ENCODE measurements around the gene KRTAP2-4.
"Not testable (repeated sequence)": the region's sequence is repeated elsewhere in the genome, so short reads cannot be mapped to it uniquely, and the experiment has no call there.

KRTAP2-4 gene, protein sequence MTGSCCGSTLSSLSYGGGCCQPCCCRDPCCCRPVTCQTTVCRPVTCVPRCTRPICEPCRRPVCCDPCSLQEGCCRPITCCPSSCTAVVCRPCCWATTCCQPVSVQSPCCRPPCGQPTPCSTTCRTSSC

DNA sequence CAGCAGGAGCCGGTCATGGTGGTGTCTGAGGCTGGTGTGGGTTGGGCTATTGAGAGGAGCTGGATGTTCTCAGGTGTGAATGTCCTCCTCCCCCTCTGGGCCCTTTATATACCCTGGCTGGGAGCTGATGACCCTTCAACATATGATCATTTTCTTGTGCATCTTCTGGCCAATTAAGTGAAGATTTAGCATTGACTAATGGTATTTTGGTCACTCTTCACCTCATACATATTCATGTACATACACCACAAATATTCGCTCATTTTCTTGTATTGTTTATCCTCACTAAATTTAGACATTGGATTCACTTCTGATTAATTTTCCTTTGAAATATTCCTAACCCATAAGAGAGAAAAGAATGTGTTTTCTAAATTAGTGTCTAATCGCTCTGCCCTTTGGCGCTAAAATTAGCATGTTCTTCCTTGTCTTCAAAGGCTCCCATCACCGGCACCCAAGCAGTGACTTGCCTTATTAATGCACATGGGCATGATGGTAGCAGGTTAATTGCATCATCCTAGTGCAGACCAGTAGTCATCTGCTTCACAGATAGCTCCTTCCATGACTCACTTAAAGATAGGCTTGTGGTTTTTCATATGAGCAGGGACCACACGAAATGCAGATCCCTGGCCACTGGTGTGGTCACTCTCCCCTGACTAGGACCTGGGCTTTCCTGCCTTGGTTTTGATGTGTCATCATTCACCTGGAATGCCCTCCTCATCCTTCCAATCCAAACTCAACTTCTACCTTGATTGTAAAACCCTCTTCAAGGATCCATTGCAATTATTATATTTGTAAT lies at the start of gene KRTAP2-4:
Gene KRTAP2-4, minus strand, starts transcription at position 51 of the 796 bp plus-strand sequence. Its CDS starts 34 bp downstream, at position 17.
- no peak for DNase-seq

DNA sequence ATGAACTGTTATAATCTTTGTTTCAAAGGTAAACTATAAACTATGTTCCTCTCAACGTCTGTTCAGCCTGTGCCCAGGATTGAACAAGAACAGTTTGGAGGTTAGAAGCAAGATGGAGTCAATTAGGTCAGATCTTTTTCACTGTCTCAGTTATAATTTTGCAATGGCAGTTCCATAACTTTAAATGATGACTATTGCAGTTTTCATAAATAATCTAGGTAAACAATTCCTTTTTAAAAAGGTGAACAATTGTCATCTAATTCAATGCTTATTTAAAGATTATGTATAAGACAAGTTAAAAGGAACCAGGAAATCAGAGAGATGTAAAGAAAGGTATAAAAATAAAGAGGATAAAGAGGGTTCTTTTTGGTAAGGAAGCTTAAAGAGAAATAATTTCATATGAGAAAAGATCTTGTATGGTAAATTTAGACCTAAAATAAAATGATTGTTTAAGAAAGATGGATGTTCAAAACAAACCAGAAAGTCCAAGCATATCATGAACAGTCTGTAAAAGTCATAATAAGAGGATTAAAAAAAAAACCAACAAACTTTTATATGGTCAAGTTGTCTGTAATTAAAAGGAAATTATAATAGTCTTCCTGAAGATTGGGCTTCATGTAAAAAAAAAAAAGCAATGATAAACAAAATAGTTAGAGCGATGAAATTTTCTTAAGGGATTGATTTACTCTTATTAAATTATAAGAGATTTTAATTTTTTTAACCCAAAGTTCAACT lies 45.6 kb upstream of the KRTAP2-4 start:
- no peak for DNase-seq

DNA sequence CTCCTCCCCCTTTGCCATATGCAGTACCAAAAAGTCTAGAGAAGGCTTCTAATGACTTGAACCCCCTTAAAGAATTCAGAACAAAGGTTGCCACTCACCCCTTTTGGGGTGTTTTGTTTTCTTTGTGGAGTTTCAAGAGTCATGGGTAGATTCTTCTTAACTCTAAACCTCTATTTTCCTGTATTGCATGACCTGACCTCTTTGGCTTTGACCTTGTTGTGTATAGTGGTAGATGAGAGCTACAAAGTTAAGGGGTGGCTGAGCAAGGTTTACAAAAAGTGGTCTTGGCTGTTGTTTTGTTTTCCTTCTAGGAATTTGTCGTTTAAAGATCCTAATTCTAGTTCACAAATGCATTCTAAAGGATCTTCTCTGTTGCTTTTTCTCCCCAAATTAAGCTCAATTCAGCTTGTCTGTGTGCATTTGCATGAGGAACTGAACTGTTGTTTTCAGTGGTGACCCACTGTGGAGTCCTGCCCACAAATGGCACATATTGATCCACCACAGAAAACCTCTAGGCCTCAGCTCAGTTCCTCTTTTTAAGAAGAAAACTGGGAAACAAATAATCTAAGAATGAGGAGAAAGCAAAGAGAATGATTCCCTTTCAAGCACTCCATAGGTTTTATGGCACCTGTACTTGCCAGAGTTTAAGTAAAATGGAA lies 43.2 kb upstream of the KRTAP2-4 start:
- DNase-seq: not testable (repeated sequence)

GRCh38 chr17:41107941-41108450 lies 42.3 kb upstream of the KRTAP2-4 start:
- no peak for DNase-seq

DNA sequence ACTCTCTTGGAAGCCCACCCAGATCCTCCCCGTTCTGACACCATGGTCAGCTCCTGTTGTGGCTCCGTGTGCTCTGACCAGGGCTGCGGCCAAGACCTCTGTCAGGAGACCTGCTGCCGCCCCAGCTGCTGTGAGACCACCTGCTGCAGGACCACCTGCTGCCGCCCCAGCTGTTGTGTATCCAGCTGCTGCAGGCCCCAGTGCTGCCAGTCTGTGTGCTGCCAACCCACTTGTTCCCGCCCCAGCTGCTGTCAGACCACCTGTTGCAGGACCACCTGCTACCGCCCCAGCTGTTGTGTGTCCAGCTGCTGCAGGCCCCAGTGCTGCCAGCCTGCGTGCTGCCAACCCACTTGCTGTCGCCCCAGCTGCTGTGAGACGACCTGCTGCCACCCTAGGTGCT lies 39.7 kb upstream of the KRTAP2-4 start, which contains the start of gene KRTAP4-9:
Gene KRTAP4-9, plus strand, starts transcription at position 43 of the 400 bp plus-strand sequence. Its CDS starts 0 bp downstream, at position 43.
- not testable (repeated sequence) for DNase-seq

- DNase-seq: not testable (repeated sequence)
Measured at GRCh38 chr17:41104386-41105038, 38.8 kb upstream of the KRTAP2-4 start.

DNA sequence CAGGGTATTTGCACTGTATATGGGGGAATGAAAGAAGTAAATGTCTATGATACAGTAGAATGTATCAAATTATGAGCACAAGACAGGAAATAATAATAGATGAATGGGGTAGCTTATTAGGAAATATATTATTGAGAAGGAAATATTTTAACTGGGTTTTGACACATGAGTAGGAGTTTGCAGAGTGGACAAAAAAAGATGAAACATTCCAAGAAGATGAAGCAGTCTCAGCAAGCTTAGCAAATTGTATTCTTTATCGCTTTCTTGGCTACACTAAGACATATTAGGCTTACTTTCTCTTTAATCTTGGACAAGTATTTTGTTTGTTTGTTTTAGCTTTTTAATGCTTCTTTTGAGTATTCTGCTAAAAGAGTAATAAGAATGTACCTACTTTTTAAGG lies 38.2 kb upstream of the KRTAP2-4 start:
- no peak for DNase-seq

DNA sequence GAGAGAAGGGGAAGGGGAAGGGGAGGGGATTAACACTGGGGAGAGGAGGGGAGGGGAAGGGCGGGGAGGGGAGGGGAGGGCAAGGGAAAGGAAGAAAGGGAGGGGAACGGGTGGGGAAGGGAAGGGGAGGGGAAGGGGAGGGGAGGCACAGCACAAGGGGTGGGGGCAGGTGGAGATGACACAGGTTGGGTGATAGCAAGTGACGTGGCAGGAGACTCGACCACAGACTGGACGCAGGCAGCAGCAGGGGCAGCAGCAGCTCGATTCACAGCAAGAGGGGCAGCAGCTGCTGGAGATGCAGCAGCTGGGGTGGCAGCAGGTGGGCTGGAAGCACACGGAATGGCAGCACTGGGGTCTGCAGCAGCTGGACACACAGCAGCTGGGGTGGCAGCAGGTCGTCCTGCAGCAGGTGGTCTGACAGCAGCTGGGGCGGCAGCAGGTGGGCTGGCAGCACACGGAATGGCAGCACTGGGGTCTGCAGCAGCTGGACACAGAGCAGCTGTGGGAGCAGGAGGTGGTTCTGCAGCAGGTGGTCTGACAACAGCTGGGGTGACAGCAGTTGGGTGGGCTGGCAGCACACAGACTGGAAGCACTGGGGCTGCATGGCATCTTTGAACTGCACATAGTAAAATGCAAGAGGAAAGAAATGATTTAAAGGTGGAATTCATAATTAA lies 36.0 kb upstream of the KRTAP2-4 start, which contains the start of gene KRTAP4-16:
Gene KRTAP4-16, minus strand, starts transcription at position 624 of the 674 bp plus-strand sequence. Its CDS starts 0 bp downstream, at position 624.
- no peak for DNase-seq

GRCh38 chr17:41099682-41100480 lies 34.2 kb upstream of the KRTAP2-4 start:
- not testable (repeated sequence) for DNase-seq

GRCh38 chr17:41098481-41098880 lies 32.8 kb upstream of the KRTAP2-4 start:
- no peak for DNase-seq

GRCh38 chr17:41098042-41098441 lies 32.4 kb upstream of the KRTAP2-4 start, which contains the start of gene KRTAP4-8:
TSS of gene KRTAP4-8 (minus strand) at chr17:41098142. CDS start at chr17:41098084, 58 bp downstream.
- no peak for DNase-seq

GRCh38 chr17:41096055-41096454 lies 30.4 kb upstream of the KRTAP2-4 start:
- DNase-seq: no peak

DNA sequence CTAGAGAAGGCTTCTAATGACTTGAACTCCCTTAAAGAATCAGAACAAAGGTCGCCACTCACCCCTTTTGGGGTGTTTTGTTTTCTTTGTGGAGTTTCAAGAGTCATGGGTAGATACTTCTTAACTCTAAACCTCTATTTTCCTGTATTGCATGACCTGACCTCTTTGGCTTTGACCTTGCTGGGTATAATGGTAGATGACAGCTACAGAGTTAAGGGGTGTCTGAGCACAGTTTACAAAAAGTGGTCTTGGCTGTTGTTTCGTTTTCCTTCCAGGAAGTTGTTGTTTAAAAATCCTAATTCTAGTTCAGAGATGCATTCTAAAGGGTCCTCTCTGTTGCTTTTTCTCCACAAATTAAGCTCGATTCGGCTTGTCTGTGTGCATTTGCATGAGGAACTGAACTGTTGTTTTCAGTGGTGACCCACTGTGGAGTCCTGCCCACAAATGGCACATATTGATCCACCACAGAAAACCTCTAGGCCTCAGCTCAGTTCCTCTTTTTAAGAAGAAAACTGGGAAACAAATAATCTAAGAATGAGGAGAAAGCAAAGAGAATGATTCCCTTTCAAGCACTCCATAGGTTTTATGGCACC lies 23.2 kb upstream of the KRTAP2-4 start:
- not testable (repeated sequence) for DNase-seq

DNA sequence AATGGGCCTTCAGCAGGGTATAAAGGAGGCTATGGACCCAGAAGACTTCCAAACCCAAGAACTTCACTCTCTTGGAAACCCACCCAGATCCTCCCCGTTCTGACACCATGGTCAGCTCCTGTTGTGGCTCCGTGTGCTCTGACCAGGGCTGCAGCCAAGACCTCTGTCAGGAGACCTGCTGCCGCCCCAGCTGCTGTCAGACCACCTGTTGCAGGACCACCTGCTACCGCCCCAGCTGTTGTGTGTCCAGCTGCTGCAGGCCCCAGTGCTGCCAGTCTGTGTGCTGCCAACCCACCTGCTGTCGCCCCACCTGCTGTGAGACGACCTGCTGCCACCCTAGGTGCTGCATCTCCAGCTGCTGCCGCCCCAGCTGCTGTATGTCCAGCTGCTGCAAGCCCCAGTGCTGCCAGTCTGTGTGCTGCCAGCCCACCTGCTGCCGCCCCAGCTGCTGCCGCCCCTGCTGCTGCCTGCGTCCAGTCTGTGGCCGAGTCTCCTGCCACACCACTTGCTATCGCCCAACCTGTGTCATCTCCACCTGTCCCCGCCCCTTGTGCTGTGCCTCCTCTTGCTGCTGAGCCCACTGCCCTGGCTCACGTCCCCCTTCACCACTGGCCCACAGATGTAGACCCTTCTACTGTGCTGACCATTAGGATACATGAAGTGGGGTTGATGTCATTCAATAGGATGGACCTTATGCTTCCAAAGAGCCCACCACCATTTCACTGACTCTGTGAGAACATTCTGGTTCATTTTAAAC lies 18.6 kb upstream of the KRTAP2-4 start, which contains the start of gene KRTAP4-7:
Gene KRTAP4-7, plus strand, starts transcription at position 51 of the 757 bp plus-strand sequence. Its CDS starts 57 bp downstream, at position 108.
- not testable (repeated sequence) for DNase-seq

GRCh38 chr17:41083427-41083826 lies 17.7 kb upstream of the KRTAP2-4 start:
- DNase-seq: not testable (repeated sequence)

GRCh38 chr17:41082626-41083025 lies 16.9 kb upstream of the KRTAP2-4 start:
- DNase-seq: no peak

- DNase-seq: no peak
Measured at GRCh38 chr17:41076788-41077187, 11.1 kb upstream of the KRTAP2-4 start.

GRCh38 chr17:41073676-41074075 lies 8.0 kb upstream of the KRTAP2-4 start:
- no peak for DNase-seq
